ENCODE results near the gene RNF44.

RNF44 gene

GRCh38 chr5:176485176-176485575 is 52.0 kb downstream of the RNF44 start:
- Histone ChIP-seq H3K27me3 (ENCODE audit: control insufficient read depth in 2 of 2, insufficient read depth in 2 of 2, low read length in 2 of 2) (no peaks in the 10 kb centered on the region), H3K36me3 (ENCODE audit: control insufficient read depth in 2 of 2, insufficient read depth in 2 of 2, low read length in 2 of 2) (peaks cover 16 to 31% of the 10 kb centered on the region in 2 donors), H3K4me1 (ENCODE audit: control insufficient read depth in 2 of 2, insufficient read depth in 2 of 2, low read length in 2 of 2) (no peaks in the 10 kb centered on the region), H3K27ac (ENCODE audit: low read depth in 2 of 2, low read length in 2 of 2) (no peak overlapping the region), H3K9me3 (ENCODE audit: control insufficient read depth in 2 of 2, low read length in 2 of 2) (no peaks in the 10 kb centered on the region), H3K9ac (ENCODE audit: low read depth in 1 of 2, low read length in 2 of 2) (no peak overlapping the region), H3K4me3 (ENCODE audit: low read length in 2 of 2) (no peak overlapping the region)

GRCh38 chr5:176481711-176482110 is 55.5 kb downstream of the RNF44 start:
- Histone ChIP-seq H3K27ac (ENCODE audit: low read depth in 2 of 2, low read length in 2 of 2) (no peak overlapping the region), H3K4me1 (ENCODE audit: control insufficient read depth in 2 of 2, insufficient read depth in 2 of 2, low read length in 2 of 2) (no peaks in the 10 kb centered on the region), H3K27me3 (ENCODE audit: control insufficient read depth in 2 of 2, insufficient read depth in 2 of 2, low read length in 2 of 2) (no peaks in the 10 kb centered on the region), H3K4me3 (ENCODE audit: low read length in 2 of 2) (no peak overlapping the region), H3K36me3 (ENCODE audit: control insufficient read depth in 2 of 2, insufficient read depth in 2 of 2, low read length in 2 of 2) (peaks cover 7 to 20% of the 10 kb centered on the region in 2 donors), H3K9ac (ENCODE audit: low read depth in 1 of 2, low read length in 2 of 2) (no peak overlapping the region), H3K9me3 (ENCODE audit: control insufficient read depth in 2 of 2, low read length in 2 of 2) (no peaks in the 10 kb centered on the region)
